K562 (cell line): Measurements from ENCODE around the gene ZBTB8A. TPM values are rescaled to one million over a fixed set of nuclear protein-coding genes. Genes with fewer than 3 reads are reported as not detected.

Experiments used
- ATAC-seq: fragments of 200-7000 bp; cut with Tn5 transposase; 3 replicates; pipeline ENCODE4 v1.9.1; 2020; ENCODE audit warnings: moderate library complexity
- BruUV-seq: library from RNA; stranded (reverse); fragments of 400-500 nt; replicated peaks from 2 replicates; lab custom pipeline; 2021; lab: Mats Ljungman, UMichigan
- CTCF ChIA-PET: fragments of 300-600 bp; formaldehyde crosslinking; extraction: SDS; loops from one replicate; lab custom pipeline; 2021; ENCODE audit warnings: low intra/inter-chr PET ratio; lab: Yijun Ruan, JAX
- POLR2A ChIA-PET: fragments of 300-600, 350-650 bp; sonication (Branson Sonifier 250); formaldehyde crosslinking; extraction: SDS; loops from one replicate; lab custom pipeline; 2021; ENCODE audit warnings: antibody characterized with exemption, inconsistent platforms; lab: Yijun Ruan, JAX
- DNase-seq, 4 experiments: peaks; one replicate each; pipeline versions ENCODE4 v3.0.0 to v3.0.0-alpha.2; 2011 to 2018; ENCODE audit warnings: low spot score in 3 of 4, mixed read lengths in 3 of 4; ENCODE audit errors: extremely low read depth in 1 of 4
- FAIRE-seq: peaks from 2 replicates; lab custom pipeline; 2011; peaks lifted over from hg19 to GRCh38; lab: Jason Lieb, UNC
- H2AFZ ChIP-seq: 2 replicates; pipeline ENCODE4 v1.6.0; 2011; ENCODE audit warnings: low read depth, low read length, control low read depth, inconsistent platforms
- H3K27ac ChIP-seq: fragments of 200-600 bp; 3 replicates; pipeline ENCODE4 v1.8.0; 2011; ENCODE audit warnings: low read depth, mild to moderate bottlenecking, control low read depth, inconsistent platforms, low read length, moderate library complexity, mixed read lengths; ENCODE audit errors: extremely low read depth
- H3K27me3 ChIP-seq, 2 experiments: fragments of 300-600 bp in 1 of 2; 2 replicates in 1 of 2; 3 replicates in 1 of 2; pipeline versions ENCODE4 v1.6.0 to v1.8.0; 2011; ENCODE audit warnings: inconsistent platforms in 2 of 2, low read length in 2 of 2, mild to moderate bottlenecking in 1 of 2, mixed read lengths in 1 of 2, moderate library complexity in 1 of 2; ENCODE audit not compliant: control insufficient read depth in 2 of 2, insufficient read depth in 2 of 2
- H3K36me3 ChIP-seq: fragments of 300-600 bp; 3 replicates; pipeline ENCODE4 v1.8.0; 2011; ENCODE audit warnings: mild to moderate bottlenecking, low read length, inconsistent platforms; ENCODE audit not compliant: control insufficient read depth, insufficient read depth
- H3K4me1 ChIP-seq, 2 experiments: fragments of 200-600 bp in 1 of 2; replicated peaks in 1 of 2; 2 replicates in 1 of 2; 3 replicates in 1 of 2; pipeline versions ENCODE4 v1.5.1 to v1.8.0; 2011; ENCODE audit warnings: inconsistent platforms in 2 of 2, low read length in 2 of 2, mild to moderate bottlenecking in 1 of 2, mixed read lengths in 1 of 2, moderate library complexity in 1 of 2; ENCODE audit not compliant: control insufficient read depth in 2 of 2, insufficient read depth in 2 of 2
- H3K4me2 ChIP-seq: 2 replicates; pipeline ENCODE4 v1.6.1; 2011; ENCODE audit warnings: low read length, control low read depth, inconsistent platforms, mixed read lengths; ENCODE audit not compliant: insufficient read depth
- H3K4me3 ChIP-seq: fragments of 200-600 bp; sonication (generic), shearing (Covaris generic); 2 replicates; pipeline ENCODE4 v1.5.1; 2016; ENCODE audit warnings: control low read depth, inconsistent platforms
- H3K79me2 ChIP-seq: fragments of 200-600 bp; 3 replicates; pipeline ENCODE4 v1.8.0; 2011; ENCODE audit warnings: low read length, inconsistent platforms; ENCODE audit not compliant: control insufficient read depth, insufficient read depth
- H3K9ac ChIP-seq, 2 experiments: 2 replicates each; pipeline versions ENCODE4 v1.6.0 to v1.6.1; 2011; ENCODE audit warnings: low read depth in 2 of 2, low read length in 2 of 2, control low read depth in 1 of 2, inconsistent platforms in 1 of 2, mild to moderate bottlenecking in 1 of 2, mixed read lengths in 1 of 2; ENCODE audit not compliant: insufficient read depth in 1 of 2
- H3K9me1 ChIP-seq: one replicate; pipeline ENCODE4 v1.6.0; 2011; ENCODE audit warnings: inconsistent platforms, mild to moderate bottlenecking, low read length, moderate library complexity; ENCODE audit not compliant: control insufficient read depth, insufficient read depth
- H3K9me3 ChIP-seq: replicated peaks from 2 replicates; pipeline ENCODE4 v1.5.1; 2011; ENCODE audit warnings: low read depth, low read length, inconsistent platforms; ENCODE audit not compliant: control insufficient read depth, insufficient read depth
- H4K20me1 ChIP-seq: replicated peaks from 2 replicates; pipeline ENCODE4 v1.6.1; 2011; ENCODE audit warnings: low read length, inconsistent platforms, mixed read lengths; ENCODE audit not compliant: control insufficient read depth, insufficient read depth
- EHMT2 ChIP-seq: fragments of 450-650 bp; IDR thresholded peaks from 2 replicates; pipeline ENCODE4 v1.6.1; 2018; ENCODE audit warnings: antibody characterized with exemption
- NFATC3 ChIP-seq: fragments of 450-650 bp; IDR thresholded peaks from 2 replicates; pipeline ENCODE4 v1.6.1; 2017; ENCODE audit warnings: mild to moderate bottlenecking
- POLR2A ChIP-seq: fragments of 450-650 bp; conservative IDR thresholded peaks from 2 replicates; pipeline ENCODE4 v1.6.1; 2016
- PRDM10 ChIP-seq: fragments of 450-650 bp; IDR thresholded peaks from 2 replicates; pipeline ENCODE4 v1.6.1; 2018; ENCODE audit not compliant: partially characterized antibody
- PRMT5 ChIP-seq: sonication (generic); formaldehyde crosslinking; IDR thresholded peaks from 2 replicates; pipeline ENCODE4 v1.5.0; 2020; ENCODE audit warnings: missing genetic modification reagents
- RBBP5 ChIP-seq: fragments of 200-600 bp; sonication (generic); IDR thresholded peaks from 2 replicates; pipeline ENCODE4 v1.6.1; 2012; ENCODE audit warnings: borderline replicate concordance, mild to moderate bottlenecking, low read length, control low read depth, inconsistent platforms; ENCODE audit not compliant: insufficient read depth, poor library complexity, severe bottlenecking
- SMARCB1 ChIP-seq: IDR thresholded peaks from 2 replicates; pipeline ENCODE4 v1.6.1; 2011; ENCODE audit warnings: improper control_type of control experiment, low read depth; ENCODE audit not compliant: insufficient read length
- SUPT5H ChIP-seq: fragments of 450-650 bp; IDR thresholded peaks from 2 replicates; pipeline ENCODE4 v1.6.1; 2016
- ZNF184 ChIP-seq: sonication (generic); formaldehyde crosslinking; IDR thresholded peaks from 2 replicates; pipeline ENCODE4 v1.5.0; 2020; ENCODE audit warnings: missing genetic modification reagents
- ZNF436 ChIP-seq: fragments of 250-450, 450-650 bp; sonication (Bioruptor Pico); formaldehyde crosslinking; IDR thresholded peaks from 2 replicates; pipeline ENCODE4 v1.7.0; 2020; ENCODE audit warnings: mild to moderate bottlenecking
- WGBS: fragments of 100-300 bp; shearing (Covaris generic); methylation state at CpG from one replicate; pipeline ENCODE4 v1.1.6; 2016; ENCODE audit warnings: low coverage, mixed read lengths; ENCODE audit not compliant: insufficient coverage; ENCODE audit errors: missing lambda C conversion rate; 5-methylcytosine and 5-hydroxymethylcytosine counted together
- in situ Hi-C: fragments of 300-500 bp; cut with MboI; formaldehyde crosslinking; loops from 4 replicates; pipeline ENCODE4 v1.15.0; 2018; ENCODE audit warnings: inconsistent platforms, mixed read lengths
- intact Hi-C: fragments of 100-400 bp; cut with micrococcal nuclease; formaldehyde crosslinking; loops from 2 replicates; pipeline ENCODE4 v1.14.2; 2022
- polyA plus RNA-seq, 8 experiments: library from polyadenylated mRNA; depleted of rRNA in 4 of 8; stranded (reverse) in 5 of 8; unstranded in 3 of 8; fragments of >200 nt; fragmentation: Nextera tagmentation in 2 of 8; fragmentation: Illumina TruSeq in 1 of 8; extraction: Ambion mirVana in 2 of 8; extraction: Trizol in 1 of 8; gene quantifications; 2 replicates each; pipeline versions ENCODE4 v1.2.1 to v1.2.3, GENCODE V29; 2011 to 2014; ENCODE audit warnings: inconsistent platforms in 1 of 8, missing spikeins in 1 of 8
- total RNA-seq, 7 experiments: library from RNA; depleted of rRNA in 6 of 7; stranded (reverse); fragments of >200 nt in 6 of 7; fragmentation: Illumina TruSeq in 2 of 7; extraction: Trizol in 2 of 7; gene quantifications; 2 replicates each; pipeline versions ENCODE4 v1.2.1 to v1.2.3, GENCODE V29; 2011 to 2021; ENCODE audit warnings: low replicate concordance in 1 of 7
- TF ChIP-seq, protein P1 (sequence below): fragments of 450-650 bp; formaldehyde crosslinking; IDR thresholded peaks from 2 replicates; pipeline ENCODE4 v1.4.0; 2022; ENCODE audit warnings: missing genetic modification characterization
- TF ChIP-seq, protein P2 (sequence below): sonication (generic); formaldehyde crosslinking; IDR thresholded peaks from 2 replicates; pipeline ENCODE4 v1.8.0; 2023; ENCODE audit warnings: missing genetic modification reagents, mild to moderate bottlenecking, borderline replicate concordance

ZBTB8A gene
- total and polyA plus RNA-seq, 9 of the 15 experiments (the other 6 are each of a cell fraction or from before 2014, with no cell fraction given): 0.01 to 0.64 (median 0.09) TPM

DNA sequence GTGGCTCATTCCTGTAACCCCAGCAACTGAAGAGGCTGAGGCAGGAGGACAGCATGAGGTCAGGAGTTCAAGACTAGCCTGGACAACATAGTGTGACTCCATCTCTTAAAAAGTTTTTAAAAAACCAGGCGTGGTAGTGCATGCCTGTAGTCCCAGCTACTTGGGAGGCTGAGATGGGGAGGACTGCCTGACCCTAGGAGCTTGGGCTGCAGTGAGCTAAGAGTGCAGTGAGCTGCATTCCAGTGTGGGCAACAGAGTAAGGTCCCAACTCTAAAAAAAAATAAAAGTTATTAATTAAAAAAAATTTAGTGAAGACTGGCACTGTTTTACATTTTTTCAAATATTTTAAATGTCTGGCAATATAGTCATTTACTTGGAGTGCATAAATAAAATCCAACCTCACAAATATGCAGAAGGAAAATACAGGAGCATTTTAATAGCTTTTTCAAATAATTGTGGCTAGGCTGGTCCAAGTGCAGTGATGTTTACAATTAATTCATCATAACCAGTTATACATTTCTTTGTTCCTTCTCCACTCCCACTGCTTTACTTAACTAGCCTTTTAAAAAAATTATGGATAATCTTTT, 100.4 kb downstream of the ZBTB8A start:
- POLR2A ChIA-PET: interaction anchor here (0.7 to 1.9 kb wide), 6 partner anchors 8 to 133 kb away, joined by 3 to 7 read pairs (median 3); no protein-coding TSS in a partner anchor
- CTCF ChIA-PET: no interaction called here
- no peak for ATAC-seq
- TF ChIP-seq NFATC3 (no peak), SMARCB1 (no peak), RBBP5 (no peak), PRMT5 (CRISPR knock-in tag) (no peak), ZNF184 (CRISPR knock-in tag) (no peak), PRDM10 (no peak), POLR2A (no peak), ZNF436 (no peak), SUPT5H (no peak), EHMT2 (no peak)
- TF ChIP-seq, protein P1, sequence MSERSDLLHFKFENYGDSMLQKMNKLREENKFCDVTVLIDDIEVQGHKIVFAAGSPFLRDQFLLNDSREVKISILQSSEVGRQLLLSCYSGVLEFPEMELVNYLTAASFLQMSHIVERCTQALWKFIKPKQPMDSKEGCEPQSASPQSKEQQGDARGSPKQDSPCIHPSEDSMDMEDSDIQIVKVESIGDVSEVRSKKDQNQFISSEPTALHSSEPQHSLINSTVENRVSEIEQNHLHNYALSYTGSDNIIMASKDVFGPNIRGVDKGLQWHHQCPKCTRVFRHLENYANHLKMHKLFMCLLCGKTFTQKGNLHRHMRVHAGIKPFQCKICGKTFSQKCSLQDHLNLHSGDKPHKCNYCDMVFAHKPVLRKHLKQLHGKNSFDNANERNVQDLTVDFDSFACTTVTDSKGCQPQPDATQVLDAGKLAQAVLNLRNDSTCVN (CRISPR knock-in tag): no peak
- TF ChIP-seq, protein P2, sequence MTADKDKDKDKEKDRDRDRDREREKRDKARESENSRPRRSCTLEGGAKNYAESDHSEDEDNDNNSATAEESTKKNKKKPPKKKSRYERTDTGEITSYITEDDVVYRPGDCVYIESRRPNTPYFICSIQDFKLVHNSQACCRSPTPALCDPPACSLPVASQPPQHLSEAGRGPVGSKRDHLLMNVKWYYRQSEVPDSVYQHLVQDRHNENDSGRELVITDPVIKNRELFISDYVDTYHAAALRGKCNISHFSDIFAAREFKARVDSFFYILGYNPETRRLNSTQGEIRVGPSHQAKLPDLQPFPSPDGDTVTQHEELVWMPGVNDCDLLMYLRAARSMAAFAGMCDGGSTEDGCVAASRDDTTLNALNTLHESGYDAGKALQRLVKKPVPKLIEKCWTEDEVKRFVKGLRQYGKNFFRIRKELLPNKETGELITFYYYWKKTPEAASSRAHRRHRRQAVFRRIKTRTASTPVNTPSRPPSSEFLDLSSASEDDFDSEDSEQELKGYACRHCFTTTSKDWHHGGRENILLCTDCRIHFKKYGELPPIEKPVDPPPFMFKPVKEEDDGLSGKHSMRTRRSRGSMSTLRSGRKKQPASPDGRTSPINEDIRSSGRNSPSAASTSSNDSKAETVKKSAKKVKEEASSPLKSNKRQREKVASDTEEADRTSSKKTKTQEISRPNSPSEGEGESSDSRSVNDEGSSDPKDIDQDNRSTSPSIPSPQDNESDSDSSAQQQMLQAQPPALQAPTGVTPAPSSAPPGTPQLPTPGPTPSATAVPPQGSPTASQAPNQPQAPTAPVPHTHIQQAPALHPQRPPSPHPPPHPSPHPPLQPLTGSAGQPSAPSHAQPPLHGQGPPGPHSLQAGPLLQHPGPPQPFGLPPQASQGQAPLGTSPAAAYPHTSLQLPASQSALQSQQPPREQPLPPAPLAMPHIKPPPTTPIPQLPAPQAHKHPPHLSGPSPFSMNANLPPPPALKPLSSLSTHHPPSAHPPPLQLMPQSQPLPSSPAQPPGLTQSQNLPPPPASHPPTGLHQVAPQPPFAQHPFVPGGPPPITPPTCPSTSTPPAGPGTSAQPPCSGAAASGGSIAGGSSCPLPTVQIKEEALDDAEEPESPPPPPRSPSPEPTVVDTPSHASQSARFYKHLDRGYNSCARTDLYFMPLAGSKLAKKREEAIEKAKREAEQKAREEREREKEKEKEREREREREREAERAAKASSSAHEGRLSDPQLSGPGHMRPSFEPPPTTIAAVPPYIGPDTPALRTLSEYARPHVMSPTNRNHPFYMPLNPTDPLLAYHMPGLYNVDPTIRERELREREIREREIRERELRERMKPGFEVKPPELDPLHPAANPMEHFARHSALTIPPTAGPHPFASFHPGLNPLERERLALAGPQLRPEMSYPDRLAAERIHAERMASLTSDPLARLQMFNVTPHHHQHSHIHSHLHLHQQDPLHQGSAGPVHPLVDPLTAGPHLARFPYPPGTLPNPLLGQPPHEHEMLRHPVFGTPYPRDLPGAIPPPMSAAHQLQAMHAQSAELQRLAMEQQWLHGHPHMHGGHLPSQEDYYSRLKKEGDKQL (CRISPR knock-in tag): no peak

More for the DNA sequence above, 100.4 kb downstream of the ZBTB8A start:
- intact Hi-C loops: no loop called here
- Histone ChIP-seq H3K27ac (no peak overlapping the region), H4K20me1 (no peaks in the 10 kb centered on the region), H3K4me2 (no peak overlapping the region), H3K9ac (no peak overlapping the region), H3K4me1 (peaks cover 2 to 7% of the 10 kb centered on the region in 2 experiments; a peak in 2 of 5 replicates), H3K27me3 (no peaks in the 10 kb centered on the region), H3K9me3 (no peaks in the 10 kb centered on the region), H3K36me3 (peaks cover 21% of the 10 kb centered on the region; the same call in 2 of the 3 replicates), H3K9me1 (no peaks in the 10 kb centered on the region), H2AFZ (no peak overlapping the region), H3K4me3 (no peak overlapping the region), H3K79me2 (peaks cover 51% of the 10 kb centered on the region; the same call in 2 of the 3 replicates)
- DNase-seq: no peak
- no peak for FAIRE-seq
- in situ Hi-C loops: no loop called here
- WGBS: 82% methylated on average over 1 of the region's 1 CpG
- BruUV-seq: no TSS peak
